HG03565 (cell line): Measurements from ENCODE around the gene BCL2L13.

ENCODE experiments used
- ATAC-seq: cut with Tn5 transposase; IDR thresholded peaks from one replicate; pipeline ENCODE4 v1.9.1; 2021; ENCODE audit warnings: mild to moderate bottlenecking, moderate library complexity; ENCODE audit not compliant: unreplicated experiment

The BCL2L13 gene

GRCh38 chr22:17777005-17777716, 138.6 kb downstream of the BCL2L13 start:
- ATAC-seq = no peak

DNA sequence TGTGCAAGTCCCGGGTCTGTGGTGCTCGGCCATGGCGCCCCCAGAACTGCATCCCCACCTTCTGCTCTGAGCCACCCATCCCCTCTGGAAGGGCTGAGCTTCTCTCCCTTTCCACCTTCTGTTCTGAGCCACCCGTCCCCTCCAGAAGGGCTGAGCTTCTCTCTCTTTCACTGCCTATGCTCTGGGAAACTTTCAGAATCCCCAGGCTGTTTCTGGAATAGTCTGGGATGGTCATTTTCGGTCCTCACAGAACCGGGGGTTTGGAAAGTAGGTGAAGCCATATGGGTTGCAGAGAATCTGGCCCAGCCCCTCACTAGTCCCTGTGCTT, 139.1 kb downstream of the BCL2L13 start:
- no peak for ATAC-seq

- no peak for ATAC-seq
Measured at GRCh38 chr22:17778412-17778976, 139.9 kb downstream of the BCL2L13 start.

DNA sequence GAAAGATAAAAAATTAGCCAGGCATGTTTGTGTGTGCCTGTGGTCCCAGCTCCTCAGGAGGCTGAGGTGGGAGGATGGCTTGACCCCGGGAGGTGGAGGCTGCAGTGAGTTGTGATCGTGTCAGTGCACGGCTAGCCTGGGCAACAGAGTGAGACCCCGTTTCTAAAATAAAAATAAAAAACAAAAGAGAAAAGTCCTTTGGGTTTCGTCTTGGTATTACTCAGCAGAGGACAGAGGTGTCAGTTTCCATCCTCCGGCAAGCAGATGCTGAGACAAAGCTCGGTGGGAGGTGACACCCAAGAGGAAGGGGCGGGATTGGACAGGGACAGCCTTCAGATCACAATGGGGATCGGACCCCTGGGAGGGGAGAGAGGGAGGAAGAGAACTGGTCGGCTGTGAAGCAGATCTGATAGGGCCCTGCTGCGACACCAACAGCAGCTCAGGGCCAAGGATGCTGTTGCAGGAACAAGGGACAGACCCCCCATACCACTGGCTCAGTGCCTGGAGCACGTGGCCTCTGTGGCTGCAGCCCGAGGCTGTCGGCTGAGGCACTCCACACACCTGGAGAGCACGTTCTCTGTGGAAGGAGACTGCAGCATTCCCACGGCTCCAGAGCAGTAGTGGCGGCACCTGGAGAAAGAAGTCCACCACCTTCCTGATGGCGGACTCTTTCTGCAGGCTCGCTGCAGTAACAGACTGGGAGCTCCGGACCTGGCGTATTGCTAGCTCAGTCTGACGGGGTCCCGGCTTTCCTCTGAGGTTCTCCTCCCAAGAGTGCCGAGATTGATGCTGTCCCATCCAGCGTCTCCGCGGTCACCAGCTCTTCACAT, 140.9 kb downstream of the BCL2L13 start:
- ATAC-seq = peak; percentile 32

DNA sequence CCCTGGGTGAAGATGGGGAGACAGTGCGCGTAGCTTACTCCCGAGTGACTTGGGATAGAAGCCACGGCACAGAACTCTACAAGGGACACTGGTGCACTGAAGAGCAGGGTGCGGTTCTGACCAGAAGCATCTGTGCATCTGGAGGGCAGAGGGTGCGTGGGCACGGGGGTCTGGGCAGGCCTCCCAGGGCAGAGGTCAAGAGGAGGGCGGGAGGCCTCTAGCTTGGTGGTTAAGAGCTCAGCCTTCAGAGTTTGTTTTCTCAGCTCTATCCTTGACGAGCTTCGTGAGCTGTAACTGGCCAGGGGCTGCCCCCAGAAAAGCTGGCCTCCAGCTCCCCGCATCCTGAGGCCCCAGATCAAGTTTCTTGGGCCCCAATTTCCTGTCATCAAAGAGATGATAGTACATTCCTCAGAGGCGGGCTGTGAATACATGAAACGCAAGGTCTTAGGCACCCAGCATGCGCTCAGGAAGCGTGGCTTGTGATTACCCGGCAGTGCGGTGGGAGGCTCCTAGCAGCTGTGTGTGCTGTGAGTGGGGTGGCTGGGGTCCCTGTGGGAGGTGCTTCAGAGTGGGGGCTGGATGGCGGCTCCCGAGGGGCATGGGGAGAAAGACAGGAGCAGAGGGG, 141.7 kb downstream of the BCL2L13 start:
- no peak for ATAC-seq
